HUDEP-2 (cell line): Measurements from ENCODE around the gene DENND2D.

Experiments
- DNase-seq, 76 experiments: peaks; one replicate each; lab custom pipeline; 2025; ENCODE audit not compliant: unreplicated experiment in 76 of 76; lab: John Stamatoyannopoulos, UW

Gene DENND2D

GRCh38 chr1:111141245-111142220, 58.9 kb downstream of the DENND2D start:
- DNase-seq = no peak

DNA sequence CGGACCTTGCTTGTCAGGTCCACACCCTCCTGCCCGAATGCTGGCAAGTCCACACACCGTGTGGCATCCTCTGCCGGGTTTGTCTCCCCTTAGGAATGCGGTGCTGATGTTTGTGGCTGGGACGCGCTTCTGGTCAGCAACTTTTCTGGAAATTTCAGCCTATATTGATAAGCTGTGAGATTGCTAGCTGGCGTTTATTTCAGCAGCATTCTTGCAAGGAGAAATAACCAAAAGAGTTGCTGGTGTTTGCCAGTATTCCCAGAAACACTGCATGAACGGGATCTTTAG, 59.8 kb downstream of the DENND2D start:
- DNase-seq = peak in 13 of 76 experiments; percentile 10 to 57 (median 24)

GRCh38 chr1:111139956-111140679, 60.3 kb downstream of the DENND2D start, which contains the start of the genes CEPT1 and DRAM2:
Gene CEPT1, plus strand, starts transcription at chr1:111140223. Its CDS starts 7,492 bp downstream, at chr1:111147715.
Gene DRAM2, minus strand, starts transcription at chr1:111140093. Its CDS starts 8,539 bp downstream, at chr1:111131554.
- DNase-seq = peak in 75 of 76 experiments; percentile 28 to 93 (median 82)

DNA sequence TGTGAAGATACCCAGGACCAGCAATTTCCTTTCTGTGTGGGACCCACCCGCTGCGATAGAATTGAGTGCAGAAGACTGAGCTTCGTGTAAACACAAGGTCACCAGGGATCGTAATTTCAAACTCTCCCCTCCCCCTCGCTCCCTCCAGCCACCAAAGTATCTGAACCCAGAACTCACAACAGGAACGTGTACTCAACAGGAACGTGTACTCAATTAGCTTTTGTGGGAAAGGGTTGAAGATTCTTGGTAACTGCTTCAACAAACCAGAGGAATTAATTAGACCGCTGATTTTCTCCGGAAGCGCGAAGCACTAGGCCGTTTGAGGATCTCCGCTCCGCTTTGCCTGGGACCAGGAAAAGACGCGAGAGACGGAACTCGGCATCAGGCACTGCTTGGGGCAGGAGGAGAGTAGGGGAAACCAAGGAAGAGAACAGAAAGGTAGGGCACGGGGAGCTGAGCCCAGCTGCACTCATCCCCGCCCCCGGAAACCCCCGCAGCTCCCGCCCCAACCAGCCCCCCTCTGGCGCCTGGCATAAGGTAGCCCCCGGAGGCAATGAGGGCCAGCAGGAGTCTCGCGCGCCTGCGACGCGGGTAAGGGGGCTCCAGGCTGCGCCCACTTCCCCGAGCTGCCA, 61.0 kb downstream of the DENND2D start:
- peak in 35 of 76 experiments; percentile 3 to 48 (median 26) for DNase-seq
